Thyroid gland (tissue), 4 donors: ENCODE results near the gene ADAMTS7.

Source experiments
- CTCF ChIP-seq, 6 experiments: fragments of 200-600 bp in 3 of 6; fragments of 450-650 bp in 3 of 6; sonication (generic) in 3 of 6; IDR thresholded peaks; one replicate each; pipeline ENCODE4 v1.5.1; 2016 to 2019; ENCODE audit warnings: antibody characterized with exemption in 6 of 6, mild to moderate bottlenecking in 2 of 6, inconsistent platforms in 1 of 6, moderate library complexity in 1 of 6
- POLR2A ChIP-seq, 2 donors: fragments of 450-650 bp; IDR thresholded peaks; one replicate each; pipeline ENCODE4 v1.6.1; 2017; ENCODE audit warnings: antibody characterized with exemption in 2 of 2, mild to moderate bottlenecking in 2 of 2, moderate library complexity in 1 of 2

DNA sequence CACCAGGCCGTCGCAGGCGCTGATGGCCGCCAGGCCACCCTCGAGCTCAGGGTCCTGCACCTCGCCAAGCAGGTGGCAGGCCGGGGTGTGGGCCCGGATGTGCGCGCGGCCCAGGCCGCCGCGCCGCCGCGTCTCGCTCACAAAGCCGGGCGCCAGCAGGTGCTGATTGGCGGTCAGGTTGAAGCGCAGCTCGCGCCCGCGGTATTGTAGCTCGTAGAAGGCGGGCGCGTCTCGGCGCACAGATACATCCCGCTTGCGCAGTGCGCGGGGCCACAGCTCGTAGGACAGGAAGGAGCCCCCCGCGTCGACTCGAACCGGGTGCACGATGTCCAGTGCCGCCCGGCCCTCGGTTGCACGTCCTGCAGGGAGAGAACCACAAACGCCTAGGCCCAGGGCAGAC lies 11.1 kb downstream of the ADAMTS7 start:
- TF ChIP-seq CTCF (IDR thresholded peaks at IDR 0.05) (no peak), POLR2A (IDR thresholded peaks at IDR 0.05) (no peak)
